Panc1 (cell line): ENCODE measurements around the gene ACACB.

Experiments
- CTCF ChIP-seq: fragments of 450-650 bp; IDR thresholded peaks from 2 replicates; pipeline ENCODE4 v1.5.1; 2017; ENCODE audit warnings: mild to moderate bottlenecking
- REST ChIP-seq, 2 experiments: IDR thresholded peaks; 2 replicates each; pipeline ENCODE4 v1.6.1; 2011 to 2012; ENCODE audit warnings: low read depth in 2 of 2, control low read depth in 1 of 2, low read length in 1 of 2, mild to moderate bottlenecking in 1 of 2, moderate library complexity in 1 of 2; ENCODE audit not compliant: insufficient read depth in 1 of 2
- TCF7L2 ChIP-seq: IDR thresholded peaks from 2 replicates; pipeline ENCODE4 v1.6.1; 2011; ENCODE audit warnings: mild to moderate bottlenecking, low read depth, low read length, inconsistent platforms

- TF ChIP-seq TCF7L2 (no peak), CTCF (no peak), REST (IDR thresholded peaks at IDR 0.05; ENCODE audit: insufficient read depth in 1 of 2, low read depth in 2 of 2, low read length in 1 of 2) (no peak)
Observed at GRCh38 chr12:109252799-109253198, 136.4 kb downstream of the ACACB start.
